Osteocyte (in vitro differentiated cells): ENCODE measurements around the gene GPR152. TPM values are rescaled to one million over a fixed set of nuclear protein-coding genes. Genes with fewer than 3 reads are reported as not detected.

Experiments used
- DNase-seq: peaks from one replicate; pipeline ENCODE4 v3.0.0; 2021; ENCODE audit warnings: mixed read lengths; ENCODE audit not compliant: unreplicated experiment; ENCODE audit errors: extremely low spot score
- H3K27ac Mint-ChIP-seq: one replicate; pipeline ENCODE4 v1.8.0; 2021; ENCODE audit warnings: mild to moderate bottlenecking, mixed read lengths; ENCODE audit not compliant: unreplicated experiment
- H3K27me3 Mint-ChIP-seq: one replicate; pipeline ENCODE4 v1.8.0; 2021; ENCODE audit warnings: mixed read lengths; ENCODE audit not compliant: unreplicated experiment
- H3K36me3 Mint-ChIP-seq: one replicate; pipeline ENCODE4 v1.8.0; 2021; ENCODE audit warnings: mixed read lengths; ENCODE audit not compliant: unreplicated experiment
- H3K4me1 Mint-ChIP-seq: one replicate; pipeline ENCODE4 v1.8.0; 2021; ENCODE audit warnings: mixed read lengths; ENCODE audit not compliant: unreplicated experiment
- H3K4me3 Mint-ChIP-seq: one replicate; pipeline ENCODE4 v1.8.0; 2021; ENCODE audit warnings: mild to moderate bottlenecking, moderate library complexity, mixed read lengths; ENCODE audit not compliant: unreplicated experiment
- H3K9me3 Mint-ChIP-seq: one replicate; pipeline ENCODE4 v1.8.0; 2021; ENCODE audit warnings: mixed read lengths; ENCODE audit not compliant: unreplicated experiment
- total RNA-seq: library from RNA; stranded (reverse); gene quantifications from 2 replicates; pipeline ENCODE4 v1.2.1, GENCODE V29; 2021
- TF ChIP-seq, protein P1 (sequence below): fragments of 200-600 bp; sonication (generic); IDR thresholded peaks from 2 replicates; pipeline ENCODE4 v1.5.0; 2021; ENCODE audit warnings: antibody characterized with exemption, mild to moderate bottlenecking, moderate library complexity

GPR152 gene
- total RNA-seq, 1 donor from 2014 or later, result not detected

DNA sequence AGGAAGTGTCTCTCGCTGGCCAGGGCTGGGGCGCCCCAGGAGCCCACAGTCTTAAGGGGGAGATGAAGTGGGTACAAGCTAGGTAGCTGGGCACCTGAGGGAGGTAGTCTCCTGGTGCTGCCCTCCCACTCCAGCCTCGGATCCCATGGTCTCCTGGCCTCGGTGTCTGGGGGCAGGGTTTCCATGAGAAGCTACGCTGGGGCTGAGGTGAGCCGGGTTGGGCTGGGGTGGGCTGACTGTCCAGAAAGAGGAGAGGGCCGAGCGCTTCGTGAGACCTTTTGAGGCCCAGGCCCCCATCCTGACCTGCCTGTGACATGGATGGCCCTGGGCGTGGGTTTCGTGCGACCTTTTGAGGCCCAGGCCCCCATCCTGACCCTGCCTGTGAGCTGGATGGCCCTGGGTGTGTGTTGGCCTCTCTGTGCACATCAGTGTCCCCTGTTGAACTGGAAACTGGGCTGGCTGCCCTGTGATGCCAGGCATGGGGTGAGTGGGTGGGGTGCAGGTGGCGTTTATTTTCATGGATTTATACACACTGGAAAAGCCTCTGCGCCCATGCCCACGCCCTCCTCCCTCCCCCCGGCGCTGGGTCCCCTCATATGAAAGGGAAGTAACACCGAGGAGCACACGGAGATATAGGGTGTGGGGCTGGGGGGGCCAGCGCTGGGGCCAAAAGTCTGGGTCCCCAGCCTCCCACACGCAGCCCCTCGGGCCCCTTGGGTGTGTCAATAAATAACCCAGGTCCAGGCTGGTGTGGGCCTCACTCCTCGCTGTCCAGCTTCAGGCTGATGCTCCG lies 38.9 kb upstream of the GPR152 start:
- H3K36me3 Mint-ChIP-seq, result peaks cover 17% of the 10 kb centered on the region
- no peak overlapping the region for H3K27ac Mint-ChIP-seq
- H3K9me3 Mint-ChIP-seq, result no peaks in the 10 kb centered on the region

DNA sequence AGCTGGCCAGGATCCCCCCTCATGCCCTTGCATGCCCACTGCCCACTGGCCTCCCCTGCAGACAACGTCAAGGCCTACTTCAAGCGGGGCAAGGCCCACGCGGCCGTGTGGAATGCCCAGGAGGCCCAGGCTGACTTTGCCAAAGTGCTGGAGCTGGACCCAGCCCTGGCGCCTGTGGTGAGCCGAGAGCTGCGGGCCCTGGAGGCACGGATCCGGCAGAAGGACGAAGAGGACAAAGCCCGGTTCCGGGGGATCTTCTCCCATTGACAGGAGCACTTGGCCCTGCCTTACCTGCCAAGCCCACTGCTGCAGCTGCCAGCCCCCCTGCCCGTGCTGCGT lies 38.2 kb upstream of the GPR152 start:
- H3K4me1 Mint-ChIP-seq, result peaks cover 7% of the 10 kb centered on the region
- no peak overlapping the region for H3K27ac Mint-ChIP-seq
- H3K27me3 Mint-ChIP-seq, result no peaks in the 10 kb centered on the region
- H3K36me3 Mint-ChIP-seq, result peaks cover 17% of the 10 kb centered on the region
- H3K4me3 Mint-ChIP-seq, result no peak overlapping the region
- H3K9me3 Mint-ChIP-seq, result no peaks in the 10 kb centered on the region
- TF ChIP-seq, protein P1, sequence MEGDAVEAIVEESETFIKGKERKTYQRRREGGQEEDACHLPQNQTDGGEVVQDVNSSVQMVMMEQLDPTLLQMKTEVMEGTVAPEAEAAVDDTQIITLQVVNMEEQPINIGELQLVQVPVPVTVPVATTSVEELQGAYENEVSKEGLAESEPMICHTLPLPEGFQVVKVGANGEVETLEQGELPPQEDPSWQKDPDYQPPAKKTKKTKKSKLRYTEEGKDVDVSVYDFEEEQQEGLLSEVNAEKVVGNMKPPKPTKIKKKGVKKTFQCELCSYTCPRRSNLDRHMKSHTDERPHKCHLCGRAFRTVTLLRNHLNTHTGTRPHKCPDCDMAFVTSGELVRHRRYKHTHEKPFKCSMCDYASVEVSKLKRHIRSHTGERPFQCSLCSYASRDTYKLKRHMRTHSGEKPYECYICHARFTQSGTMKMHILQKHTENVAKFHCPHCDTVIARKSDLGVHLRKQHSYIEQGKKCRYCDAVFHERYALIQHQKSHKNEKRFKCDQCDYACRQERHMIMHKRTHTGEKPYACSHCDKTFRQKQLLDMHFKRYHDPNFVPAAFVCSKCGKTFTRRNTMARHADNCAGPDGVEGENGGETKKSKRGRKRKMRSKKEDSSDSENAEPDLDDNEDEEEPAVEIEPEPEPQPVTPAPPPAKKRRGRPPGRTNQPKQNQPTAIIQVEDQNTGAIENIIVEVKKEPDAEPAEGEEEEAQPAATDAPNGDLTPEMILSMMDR, result no peak
- DNase-seq, result no peak

More for the DNA sequence above, 38.9 kb upstream of the GPR152 start:
- peaks cover 2% of the 10 kb centered on the region for H3K4me1 Mint-ChIP-seq
- no peak for DNase-seq
- TF ChIP-seq, protein P1, result no peak
- no peak overlapping the region for H3K4me3 Mint-ChIP-seq
- no peaks in the 10 kb centered on the region for H3K27me3 Mint-ChIP-seq

DNA sequence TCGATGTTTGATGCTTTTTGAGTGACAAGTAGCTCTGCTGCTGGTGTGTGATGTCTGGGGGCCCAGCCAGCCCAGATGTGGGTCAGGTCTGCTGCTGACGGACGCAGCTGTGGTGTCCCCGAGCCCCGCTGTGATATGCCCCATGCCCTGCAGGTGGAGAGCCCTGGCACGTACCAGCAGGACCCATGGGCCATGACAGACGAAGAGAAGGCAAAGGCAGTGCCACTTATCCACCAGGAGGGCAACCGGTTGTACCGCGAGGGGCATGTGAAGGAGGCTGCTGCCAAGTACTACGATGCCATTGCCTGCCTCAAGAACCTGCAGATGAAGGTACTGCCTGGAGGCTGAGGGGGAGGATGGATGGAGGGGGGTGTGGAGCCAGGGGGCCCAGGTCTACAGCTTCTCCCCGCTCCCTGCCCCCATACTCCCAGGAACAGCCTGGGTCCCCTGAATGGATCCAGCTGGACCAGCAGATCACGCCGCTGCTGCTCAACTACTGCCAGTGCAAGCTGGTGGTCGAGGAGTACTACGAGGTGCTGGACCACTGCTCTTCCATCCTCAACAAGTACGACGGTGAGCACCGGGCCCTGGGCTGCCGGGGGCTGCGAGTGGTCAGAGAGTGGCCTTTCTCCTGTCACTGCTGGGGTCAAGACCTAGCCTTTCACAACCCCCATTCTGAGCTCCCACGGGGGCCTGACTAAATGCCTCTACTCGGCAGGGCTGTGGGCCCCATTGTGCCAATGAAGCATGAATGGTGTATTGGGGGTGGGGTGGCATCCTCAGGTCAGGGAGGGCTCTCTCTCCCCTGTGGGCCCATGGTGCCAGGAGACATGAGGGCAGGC lies 37.6 kb upstream of the GPR152 start:
- no peak for DNase-seq
- H3K9me3 Mint-ChIP-seq, result no peaks in the 10 kb centered on the region
- TF ChIP-seq, protein P1, result no peak
- no peak overlapping the region for H3K27ac Mint-ChIP-seq
- no peaks in the 10 kb centered on the region for H3K27me3 Mint-ChIP-seq
- peaks cover 9% of the 10 kb centered on the region for H3K4me1 Mint-ChIP-seq
- peaks cover 17% of the 10 kb centered on the region for H3K36me3 Mint-ChIP-seq
- no peak overlapping the region for H3K4me3 Mint-ChIP-seq

DNA sequence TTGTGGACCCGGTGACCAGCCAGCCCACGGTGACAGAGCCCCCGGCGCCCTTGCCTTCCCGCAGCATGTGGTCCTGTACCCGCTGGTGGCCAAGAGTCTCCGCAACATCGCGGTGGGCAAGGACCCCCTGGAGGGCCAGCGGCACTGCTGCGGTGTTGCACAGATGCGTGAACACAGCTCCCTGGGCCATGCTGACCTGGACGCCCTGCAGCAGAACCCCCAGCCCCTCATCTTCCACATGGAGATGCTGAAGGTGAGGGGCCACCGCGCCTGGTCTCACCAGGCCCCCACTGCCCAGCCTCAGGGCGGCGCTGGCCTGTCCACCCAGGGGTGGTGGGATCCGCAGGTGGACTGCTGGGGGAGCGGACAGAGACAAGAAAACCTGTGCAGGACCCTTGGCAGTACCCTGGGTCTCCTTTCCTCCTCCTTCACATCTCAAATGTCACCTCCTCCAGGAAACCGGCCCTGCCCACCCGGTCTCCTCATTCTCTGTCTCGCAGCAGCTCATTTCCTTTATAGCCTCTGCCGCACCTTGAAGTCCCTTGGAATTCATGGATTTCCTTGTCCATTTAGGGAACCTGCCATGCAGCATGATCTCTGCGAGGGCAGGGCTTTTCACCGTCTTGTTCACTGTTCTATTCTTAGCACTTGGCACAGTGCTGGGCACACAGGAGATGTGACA lies 36.8 kb upstream of the GPR152 start:
- H3K4me3 Mint-ChIP-seq, result no peak overlapping the region
- H3K9me3 Mint-ChIP-seq, result no peaks in the 10 kb centered on the region
- no peaks in the 10 kb centered on the region for H3K27me3 Mint-ChIP-seq
- H3K36me3 Mint-ChIP-seq, result peaks cover 17% of the 10 kb centered on the region
- no peak for DNase-seq
- no peak overlapping the region for H3K27ac Mint-ChIP-seq
- peaks cover 16% of the 10 kb centered on the region for H3K4me1 Mint-ChIP-seq
- TF ChIP-seq, protein P1, result no peak
